GM12878 (cell line): Measurements from ENCODE around the gene THSD4. TPM values are rescaled to one million over a fixed set of nuclear protein-coding genes. Genes with fewer than 3 reads are reported as not detected.

Experiments used
- ATAC-seq: fragments of 200-7000 bp; cut with Tn5 transposase; 3 replicates; pipeline ENCODE4 v1.9.1; 2020; ENCODE audit warnings: mild to moderate bottlenecking, moderate library complexity
- BruUV-seq: library from RNA; stranded (reverse); fragments of 400-500 nt; replicated peaks from 2 replicates; lab custom pipeline; 2021; lab: Mats Ljungman, UMichigan
- CTCF ChIA-PET: fragments of 300-600 bp; sonication (Branson Sonifier 250); formaldehyde crosslinking; extraction: SDS; loops from one replicate; lab custom pipeline; 2021; ENCODE audit warnings: inconsistent platforms; lab: Yijun Ruan, JAX
- POLR2A ChIA-PET: fragments of 350-600 bp; formaldehyde crosslinking; extraction: SDS; loops from one replicate; lab custom pipeline; 2021; ENCODE audit warnings: inconsistent platforms; lab: Charles Lee
- RAD21 ChIA-PET: fragments of 300-600 bp; sonication (Branson Sonifier 250); formaldehyde crosslinking; loops from one replicate; lab custom pipeline; 2023; ENCODE audit warnings: antibody characterized with exemption; ENCODE audit not compliant: unreplicated experiment; lab: Charles Lee
- SMC1A ChIA-PET: fragments of 300-600 bp; sonication (Branson Sonifier 250); formaldehyde crosslinking; loops from one replicate; lab custom pipeline; 2023; ENCODE audit not compliant: unreplicated experiment, uncharacterized antibody; lab: Charles Lee
- DNase-seq: peaks from one replicate; pipeline ENCODE4 v3.0.0-alpha.2; 2011; ENCODE audit warnings: low read depth, low spot score
- FAIRE-seq: peaks from 3 replicates; lab custom pipeline; 2011; peaks lifted over from hg19 to GRCh38; lab: Jason Lieb, UNC
- H2AFZ ChIP-seq: 2 replicates; pipeline ENCODE4 v1.6.0; 2011; ENCODE audit warnings: low read depth, low read length, control low read depth; ENCODE audit not compliant: control insufficient read depth
- H3K27ac ChIP-seq: 2 replicates; pipeline ENCODE4 v1.5.1; 2011; ENCODE audit warnings: control low read depth; ENCODE audit not compliant: control insufficient read depth, insufficient read depth
- H3K27me3 ChIP-seq, 2 experiments: replicated peaks in 1 of 2; 2 replicates each; pipeline versions ENCODE4 v1.6.0 to v1.6.1; 2011; ENCODE audit warnings: low read length in 1 of 2; ENCODE audit not compliant: control insufficient read depth in 2 of 2, insufficient read depth in 2 of 2
- H3K36me3 ChIP-seq, 2 experiments: 2 replicates each; pipeline ENCODE4 v1.5.1; 2011; ENCODE audit warnings: low read length in 1 of 2; ENCODE audit not compliant: control insufficient read depth in 2 of 2, insufficient read depth in 2 of 2
- H3K4me1 ChIP-seq: 2 replicates; pipeline ENCODE4 v1.6.1; 2011; ENCODE audit warnings: mild to moderate bottlenecking, low read length, moderate library complexity, mixed read lengths; ENCODE audit not compliant: control insufficient read depth, insufficient read depth
- H3K4me2 ChIP-seq: 2 replicates; pipeline ENCODE4 v1.6.0; 2011; ENCODE audit warnings: control low read depth; ENCODE audit not compliant: control insufficient read depth, insufficient read depth
- H3K4me3 ChIP-seq: fragments of 200-600 bp; sonication (generic); 2 replicates; pipeline ENCODE4 v1.5.1; 2016
- H3K79me2 ChIP-seq: 2 replicates; pipeline ENCODE4 v1.6.0; 2011; ENCODE audit warnings: low read length; ENCODE audit not compliant: control insufficient read depth, insufficient read depth
- H3K9ac ChIP-seq: 2 replicates; pipeline ENCODE4 v1.8.0; 2011; ENCODE audit warnings: low read length, control low read depth, mixed read lengths; ENCODE audit not compliant: control insufficient read depth, insufficient read depth
- H3K9me3 ChIP-seq: replicated peaks from 3 replicates; pipeline ENCODE4 v1.5.1; 2011; ENCODE audit warnings: mild to moderate bottlenecking, low read length; ENCODE audit not compliant: control insufficient read depth, insufficient read depth
- H4K20me1 ChIP-seq: 2 replicates; pipeline ENCODE4 v1.6.0; 2011; ENCODE audit not compliant: control insufficient read depth, insufficient read depth
- CREB1 ChIP-seq: IDR thresholded peaks from 2 replicates; pipeline ENCODE4 v1.6.1; 2012; ENCODE audit warnings: low read depth, mild to moderate bottlenecking, inconsistent platforms
- HDAC6 ChIP-seq: fragments of 200-600 bp; sonication (generic); IDR thresholded peaks from one replicate; pipeline ENCODE4 v1.8.0; 2017; ENCODE audit warnings: antibody characterized with exemption; ENCODE audit not compliant: unreplicated experiment
- IRF4 ChIP-seq: IDR thresholded peaks from 2 replicates; pipeline ENCODE4 v1.6.1; 2011; ENCODE audit warnings: low read depth, low read length
- JUND ChIP-seq: IDR thresholded peaks from 2 replicates; pipeline ENCODE4 v1.6.1; 2012; ENCODE audit warnings: low read depth, mild to moderate bottlenecking, low read length, improper control_type of control experiment, moderate library complexity
- MEF2A ChIP-seq: IDR thresholded peaks from 2 replicates; pipeline ENCODE4 v1.6.1; 2011; ENCODE audit warnings: low read depth, mild to moderate bottlenecking, low read length, moderate library complexity; ENCODE audit not compliant: insufficient read depth
- NBN ChIP-seq: fragments of 450-650 bp; IDR thresholded peaks from 2 replicates; pipeline ENCODE4 v1.6.1; 2016
- NFYB ChIP-seq: IDR thresholded peaks from 2 replicates; pipeline ENCODE4 v1.6.1; 2011; ENCODE audit warnings: low read depth, mild to moderate bottlenecking, low read length, improper control_type of control experiment, moderate library complexity; ENCODE audit not compliant: insufficient read depth
- SMARCA5 ChIP-seq: fragments of 450-650 bp; IDR thresholded peaks from 2 replicates; pipeline ENCODE4 v1.6.1; 2017; ENCODE audit warnings: mild to moderate bottlenecking
- USF2 ChIP-seq: IDR thresholded peaks from 2 replicates; pipeline ENCODE4 v1.6.1; 2011; ENCODE audit warnings: low read depth, low read length, improper control_type of control experiment, borderline replicate concordance
- ZBTB40 ChIP-seq: fragments of 450-650 bp; IDR thresholded peaks from 2 replicates; pipeline ENCODE4 v1.6.1; 2016; ENCODE audit warnings: mild to moderate bottlenecking, moderate library complexity, borderline replicate concordance
- WGBS: methylation state at CpG from one replicate; pipeline ENCODE4 v1.1.6; 2016; ENCODE audit warnings: low lambda C conversion rate; ENCODE audit not compliant: insufficient replicate concordance, insufficient coverage; ENCODE audit errors: missing lambda C conversion rate; 5-methylcytosine and 5-hydroxymethylcytosine counted together
- in situ Hi-C: fragments of 300-500 bp; cut with MboI; formaldehyde crosslinking; loops from 9 replicates; pipeline ENCODE4 v1.14.3; 2018; ENCODE audit warnings: mixed read lengths
- intact Hi-C: fragments of 100-400 bp; cut with micrococcal nuclease; formaldehyde crosslinking; loops from one replicate; pipeline ENCODE4 v1.14.2; 2022; ENCODE audit not compliant: unreplicated experiment
- polyA plus RNA-seq, 11 experiments: library from polyadenylated mRNA; depleted of rRNA in 4 of 11; unstranded in 6 of 11; stranded (reverse) in 5 of 11; fragments of >200 nt; fragmentation: Nextera tagmentation in 4 of 11; fragmentation: Illumina TruSeq in 1 of 11; extraction: Ambion mirVana in 4 of 11; extraction: Trizol in 1 of 11; gene quantifications; 1 replicate in 1 of 11; 2 replicates in 10 of 11; pipeline versions ENCODE4 v1.2.1 to v1.2.3, GENCODE V29; 2011 to 2016; ENCODE audit warnings: inconsistent platforms in 2 of 11, missing spikeins in 2 of 11, low read depth in 1 of 11
- total RNA-seq, 4 experiments: library from RNA; depleted of rRNA in 3 of 4; stranded (reverse); fragments of >200 nt in 3 of 4; fragmentation: Illumina TruSeq in 1 of 4; extraction: Trizol in 1 of 4; gene quantifications; 2 replicates each; pipeline versions ENCODE4 v1.2.1 to v1.2.3, GENCODE V29; 2013 to 2021

Gene THSD4
- total and polyA plus RNA-seq, 10 of the 15 experiments (the other 5 are each of a cell fraction or from before 2014, with no cell fraction given) = 0.04 to 0.13 (median 0.05) TPM; not detected in 7

- Histone ChIP-seq H4K20me1 (no peaks in the 10 kb centered on the region), H2AFZ (no peak overlapping the region), H3K4me3 (no peak overlapping the region), H3K4me2 (no peak overlapping the region), H3K27ac (no peak overlapping the region), H3K27me3 (peaks cover 0 to 9% of the 10 kb centered on the region in 2 experiments; a peak in 1 of 4 replicates), H3K9ac (no peak overlapping the region), H3K79me2 (no peaks in the 10 kb centered on the region), H3K4me1 (no peaks in the 10 kb centered on the region)
- in situ Hi-C loops = no loop called here
- no peak for DNase-seq
- ChIA-PET RAD21 (no interaction called here), POLR2A (no interaction called here), CTCF (no interaction called here), SMC1A (no interaction called here)
- 0% methylated on average over 2 of the region's 2 CpGs for WGBS
- BruUV-seq = no TSS peak
- TF ChIP-seq MEF2A (no peak), SMARCA5 (no peak), USF2 (no peak), NBN (no peak)
- TF ChIP-seq, all 136 proteins: peak for 0
- no peak for ATAC-seq
- no peaks in the 10 kb centered on the region for H3K9me3 ChIP-seq
- intact Hi-C loops = no loop called here
- no peaks in the 10 kb centered on the region for H3K36me3 ChIP-seq
- FAIRE-seq = no peak
Measured at GRCh38 chr15:71635735-71636134, 520.5 kb downstream of the THSD4 start.

GRCh38 chr15:71638876-71639275, 523.6 kb downstream of the THSD4 start:
- ATAC-seq (no peak), DNase-seq (no peak), FAIRE-seq (no peak)
- no peak overlapping the region for H3K9ac ChIP-seq
- no peaks in the 10 kb centered on the region for H3K79me2 ChIP-seq
- no TSS peak for BruUV-seq
- no peak for TF ChIP-seq IRF4
- peak; percentile 73 for TF ChIP-seq NFYB
- no peak for TF ChIP-seq NBN
- no peak for TF ChIP-seq HDAC6
- no peak for TF ChIP-seq JUND
- no peak for TF ChIP-seq CREB1
- TF ChIP-seq ZBTB40 = no peak
- H3K4me1 ChIP-seq = no peaks in the 10 kb centered on the region
- H3K9me3 ChIP-seq = no peaks in the 10 kb centered on the region
- H3K4me2 ChIP-seq = no peak overlapping the region
- intact Hi-C loops = no loop called here
- in situ Hi-C loops = no loop called here
- H3K36me3 ChIP-seq = no peaks in the 10 kb centered on the region
- H4K20me1 ChIP-seq = no peaks in the 10 kb centered on the region
- SMC1A ChIA-PET = no interaction called here
- WGBS = 63% methylated on average over 1 of the region's 1 CpG
- RAD21 ChIA-PET = no interaction called here
- no peak overlapping the region for H3K27ac ChIP-seq
- POLR2A ChIA-PET = no interaction called here
- no peak overlapping the region for H3K4me3 ChIP-seq
- peaks cover 0 to 3% of the 10 kb centered on the region in 2 experiments; a peak in 1 of 4 replicates for H3K27me3 ChIP-seq
- CTCF ChIA-PET = no interaction called here
- no peak overlapping the region for H2AFZ ChIP-seq
